ENCODE measurements around the gene KLF14.

DNA sequence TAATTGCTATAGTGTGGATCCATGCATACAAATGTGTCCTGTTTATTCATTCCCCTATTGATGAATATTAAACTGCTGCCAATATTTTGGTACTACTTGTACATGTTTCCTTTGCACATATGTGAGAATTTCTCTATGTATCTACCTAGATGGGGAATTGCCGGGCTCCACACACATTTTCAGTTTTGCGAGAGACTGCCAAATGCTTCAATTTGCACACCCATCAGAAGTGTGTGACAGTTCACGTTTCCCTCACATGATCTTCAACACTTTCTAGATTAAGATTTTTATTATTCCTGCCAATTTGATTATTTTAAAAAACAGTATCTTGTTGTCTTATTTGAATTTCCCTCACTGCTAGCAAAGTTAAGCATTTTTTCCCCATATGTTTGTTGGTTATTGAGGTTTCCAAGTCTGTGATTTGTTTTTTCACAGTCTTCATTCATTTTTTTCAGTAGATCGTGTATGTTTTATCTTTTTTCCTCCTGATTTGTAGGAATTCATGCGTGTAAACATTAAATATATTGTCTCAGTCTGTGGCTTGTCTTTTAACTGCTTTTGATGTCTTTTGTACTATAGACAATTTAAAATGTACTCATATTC lies 2.4 kb upstream of the KLF14 start:
- TF ChIP-seq, protein P1, sequence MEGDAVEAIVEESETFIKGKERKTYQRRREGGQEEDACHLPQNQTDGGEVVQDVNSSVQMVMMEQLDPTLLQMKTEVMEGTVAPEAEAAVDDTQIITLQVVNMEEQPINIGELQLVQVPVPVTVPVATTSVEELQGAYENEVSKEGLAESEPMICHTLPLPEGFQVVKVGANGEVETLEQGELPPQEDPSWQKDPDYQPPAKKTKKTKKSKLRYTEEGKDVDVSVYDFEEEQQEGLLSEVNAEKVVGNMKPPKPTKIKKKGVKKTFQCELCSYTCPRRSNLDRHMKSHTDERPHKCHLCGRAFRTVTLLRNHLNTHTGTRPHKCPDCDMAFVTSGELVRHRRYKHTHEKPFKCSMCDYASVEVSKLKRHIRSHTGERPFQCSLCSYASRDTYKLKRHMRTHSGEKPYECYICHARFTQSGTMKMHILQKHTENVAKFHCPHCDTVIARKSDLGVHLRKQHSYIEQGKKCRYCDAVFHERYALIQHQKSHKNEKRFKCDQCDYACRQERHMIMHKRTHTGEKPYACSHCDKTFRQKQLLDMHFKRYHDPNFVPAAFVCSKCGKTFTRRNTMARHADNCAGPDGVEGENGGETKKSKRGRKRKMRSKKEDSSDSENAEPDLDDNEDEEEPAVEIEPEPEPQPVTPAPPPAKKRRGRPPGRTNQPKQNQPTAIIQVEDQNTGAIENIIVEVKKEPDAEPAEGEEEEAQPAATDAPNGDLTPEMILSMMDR (conservative IDR thresholded peaks at IDR 0.05 in 1 of 2, IDR thresholded peaks at IDR 0.05 in 1 of 2; ENCODE audit: extremely low read depth in 1 of 2, insufficient read depth in 1 of 2, low read depth in 1 of 2, low read length in 2 of 2): no peak
- no peak for TF ChIP-seq EZH2 (IDR thresholded peaks at IDR 0.05; ENCODE audit: borderline replicate concordance, low read length)

Data from mammary epithelial cell (primary cell).